Measurements from ENCODE around the gene SAMD7. TPM values are rescaled to one million over a fixed set of nuclear protein-coding genes. Genes with fewer than 3 reads are reported as not detected.
A peak's percentile ranks its signal among the peaks of the same experiment; 100 is the strongest.

SAMD7 gene
- total RNA-seq, 1 experiment from 2014 or later = not detected

- no peak for DNase-seq (ENCODE audit: low read depth)
These were observed 3.4 kb upstream of the SAMD7 start for GRCh38 chr3:169907944-169908343.

DNA sequence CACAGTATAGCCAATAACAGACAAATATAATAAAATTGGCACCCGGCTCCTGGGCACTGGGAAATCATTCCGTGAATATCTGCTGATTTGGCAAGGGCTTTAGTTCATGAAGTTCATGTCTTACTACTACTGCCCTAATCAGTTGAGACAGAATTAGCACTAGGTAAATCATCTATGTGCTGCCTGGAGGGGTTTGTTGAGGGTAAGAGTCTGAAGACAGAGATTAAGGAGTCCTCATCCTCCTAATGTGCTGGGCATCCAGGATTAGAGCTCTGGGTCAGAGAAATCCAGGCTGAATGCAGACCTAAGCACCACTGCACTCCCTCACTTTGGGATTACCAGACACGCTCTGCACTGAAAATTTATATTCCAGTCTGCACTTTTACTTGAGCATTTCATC, 2.0 kb downstream of the SAMD7 start:
- no peak for DNase-seq (ENCODE audit: low read depth)

DNA sequence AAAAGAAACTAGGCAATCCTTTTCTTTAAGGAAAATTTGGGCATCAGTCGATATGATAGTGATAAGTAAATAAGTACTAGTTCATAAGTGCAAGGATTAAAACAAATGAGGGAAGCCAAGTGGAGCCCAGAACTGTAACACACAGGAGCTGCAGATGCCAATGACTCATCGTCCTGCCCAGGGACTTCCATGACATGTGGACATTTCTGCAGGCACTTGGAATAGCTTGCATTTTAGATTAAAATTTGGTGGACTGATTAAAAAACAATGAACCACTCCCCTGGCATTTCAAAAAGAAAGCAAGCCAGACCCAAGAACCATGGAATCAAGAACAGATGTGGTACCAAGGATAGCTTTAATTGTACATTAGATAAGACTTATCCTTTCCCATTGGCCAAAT, 2.9 kb downstream of the SAMD7 start:
- peak; percentile 64 for DNase-seq (ENCODE audit: low read depth)

DNA sequence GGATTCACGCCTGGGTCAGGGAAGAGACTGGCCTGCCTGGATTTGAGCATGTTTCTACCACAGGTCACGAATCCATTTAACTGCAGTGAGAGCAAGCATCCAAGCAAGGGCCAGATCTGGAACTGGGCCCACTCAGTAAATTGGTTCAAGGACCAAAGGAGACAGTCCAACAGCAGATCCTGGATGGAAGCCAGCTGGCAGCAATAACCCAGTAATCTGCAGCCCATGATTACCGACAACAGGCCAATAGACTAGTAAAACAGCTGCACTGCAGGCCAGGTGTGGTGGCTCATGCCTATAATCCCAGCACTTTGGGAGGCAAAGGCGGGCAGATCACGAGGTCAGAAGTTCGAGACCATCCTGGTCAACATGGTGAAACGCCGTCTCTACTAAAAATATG, 11.8 kb downstream of the SAMD7 start:
- peak; percentile 53 for DNase-seq (ENCODE audit: low read depth)

- no peak for DNase-seq (ENCODE audit: low read depth)
These were observed 12.5 kb downstream of the SAMD7 start for GRCh38 chr3:169923831-169924230.

DNA sequence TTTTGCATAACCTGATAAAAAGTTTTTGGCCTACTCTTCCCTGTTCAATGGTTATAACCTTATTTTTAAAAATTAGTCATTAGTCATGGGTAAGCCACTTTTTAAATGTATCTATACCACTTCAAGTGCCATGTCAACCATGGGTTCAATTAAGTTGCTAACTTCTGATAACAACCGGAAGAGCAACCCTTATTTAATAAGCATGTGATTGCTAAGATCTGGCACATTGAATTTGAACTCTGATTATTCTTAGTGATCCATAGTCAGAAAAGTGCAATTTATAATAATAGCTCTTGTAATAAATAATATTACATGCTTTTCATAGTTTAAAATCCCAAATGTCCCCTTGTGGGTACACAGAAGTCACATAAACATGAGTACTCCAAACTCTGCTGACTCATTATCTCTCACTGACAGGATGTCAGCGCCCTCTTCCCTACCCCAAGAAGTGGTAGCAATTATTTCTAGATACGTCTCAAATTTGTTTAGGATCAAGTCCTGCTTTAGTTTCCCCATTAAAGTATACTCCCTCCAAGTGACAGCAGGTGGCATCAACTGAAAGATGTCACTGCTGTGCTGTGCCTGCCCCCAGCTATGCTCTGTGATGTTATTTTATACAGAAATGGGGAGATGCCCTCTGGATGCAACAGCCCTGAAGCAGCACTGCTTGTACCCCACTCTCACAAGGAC, 18.6 kb downstream of the SAMD7 start:
- DNase-seq (ENCODE audit: low read depth) = no peak

DNA sequence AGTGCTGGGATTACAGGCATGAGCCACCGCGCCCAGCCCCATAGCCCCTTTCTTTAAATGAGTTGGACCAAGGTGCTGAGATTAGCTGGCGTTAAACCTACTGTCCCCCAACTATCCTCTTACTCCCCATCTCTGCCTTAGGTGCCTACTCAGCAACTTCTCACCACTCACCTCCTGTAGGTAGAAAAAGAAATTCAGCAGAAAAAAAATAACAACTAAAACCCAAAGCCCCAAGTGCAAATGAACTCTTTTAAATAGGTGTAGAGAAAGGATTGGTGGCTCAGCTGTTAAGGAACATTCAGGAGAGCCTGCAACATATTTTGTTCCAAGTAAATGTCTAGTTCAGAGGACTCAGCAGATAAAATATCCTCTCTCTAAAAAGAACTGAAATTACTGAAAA, 19.5 kb downstream of the SAMD7 start:
- DNase-seq (ENCODE audit: low read depth) = no peak

GRCh38 chr3:169931747-169932520, 20.6 kb downstream of the SAMD7 start:
- no peak for DNase-seq (ENCODE audit: low read depth)

DNA sequence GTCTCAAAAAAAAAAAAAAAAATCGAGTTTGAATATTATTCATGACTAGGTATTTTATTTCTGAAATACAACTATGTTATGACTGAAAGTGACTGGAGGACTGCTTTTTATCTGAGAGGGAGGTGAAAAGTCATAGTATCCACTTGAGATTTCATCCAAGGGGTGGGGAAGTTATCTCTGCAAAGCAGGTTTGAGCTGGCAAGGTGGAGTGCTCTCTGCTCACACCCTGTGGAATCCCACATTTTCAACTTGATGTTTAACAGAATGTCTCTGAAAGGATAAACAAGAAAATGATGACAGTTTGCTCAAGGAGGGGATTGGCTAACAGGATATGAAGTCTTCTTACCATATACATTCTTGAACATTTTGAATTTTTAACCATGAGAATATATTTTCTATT, 27.9 kb downstream of the SAMD7 start:
- DNase-seq (ENCODE audit: low read depth) = no peak

DNA sequence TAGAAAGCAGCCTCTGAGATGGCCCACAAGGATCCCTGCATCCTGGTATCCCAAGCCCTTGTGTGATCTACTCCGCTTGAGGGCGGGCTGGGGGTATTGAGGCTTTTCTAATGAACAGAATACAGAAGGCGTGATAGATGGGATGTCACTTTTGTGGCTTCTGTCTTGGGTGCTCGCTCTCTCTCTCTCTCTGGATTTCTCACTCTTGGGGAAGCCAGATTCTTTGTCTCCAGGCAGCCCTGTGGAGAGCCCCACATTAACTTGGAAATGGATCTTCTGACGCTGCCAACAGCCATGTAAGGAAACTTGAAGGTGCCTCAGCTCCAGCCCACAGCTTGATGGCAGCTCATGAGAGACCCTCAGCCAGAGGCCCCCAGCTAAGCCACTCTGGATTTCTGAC, 28.4 kb downstream of the SAMD7 start:
- DNase-seq (ENCODE audit: low read depth) = no peak

DNA sequence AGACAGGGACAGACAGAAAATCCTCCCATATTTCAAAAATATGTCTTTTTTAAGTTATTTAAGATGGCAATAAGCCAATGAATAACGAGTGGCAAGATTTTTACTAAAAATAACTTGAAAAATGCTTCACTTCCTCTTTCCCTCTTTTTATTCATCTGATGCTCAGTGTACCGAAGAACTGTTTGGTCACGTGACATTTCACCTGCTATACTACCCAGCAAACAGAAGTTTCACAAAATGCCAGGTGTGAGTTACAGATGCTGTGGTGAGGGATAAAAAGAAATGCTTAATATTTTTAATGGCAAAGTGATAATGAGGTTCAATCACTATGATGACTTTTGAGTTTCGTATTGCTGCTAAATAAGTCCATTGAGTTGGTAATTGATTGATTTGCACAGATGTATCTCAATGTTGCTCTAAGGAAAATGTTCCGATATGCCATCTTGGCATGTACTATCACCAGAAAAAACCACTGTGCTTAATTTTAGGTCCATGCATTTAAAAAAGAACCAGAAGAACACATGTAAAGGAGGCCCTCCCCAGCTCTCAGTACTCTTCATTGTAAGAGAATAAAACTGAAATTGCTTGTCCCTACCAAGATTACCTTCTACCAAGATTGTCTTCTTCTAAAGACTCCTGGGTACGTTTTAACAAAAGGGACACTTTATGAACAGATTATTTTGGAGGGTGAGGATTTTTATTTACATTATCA, 29.3 kb downstream of the SAMD7 start:
- DNase-seq (ENCODE audit: low read depth) = no peak

DNA sequence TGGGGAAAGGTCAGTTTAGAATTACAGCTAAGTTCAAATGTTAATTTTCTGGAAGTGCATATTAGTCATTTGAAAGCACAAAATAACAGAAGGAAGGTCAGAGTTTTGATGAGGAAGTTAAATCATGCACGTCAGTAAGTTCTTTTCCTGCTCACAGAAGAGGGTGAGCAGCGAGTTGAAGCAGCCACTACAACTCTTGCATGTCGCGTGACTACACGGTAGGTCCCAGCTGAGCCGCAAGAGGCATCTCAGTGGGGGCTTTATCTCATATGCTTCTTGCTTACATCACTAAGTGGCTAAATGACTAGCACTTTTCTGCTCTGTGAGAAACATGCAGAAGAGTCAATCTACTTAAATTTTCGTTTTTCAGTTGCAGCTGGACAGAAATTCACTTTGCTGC, 33.9 kb downstream of the SAMD7 start:
- DNase-seq (ENCODE audit: low read depth) = peak; percentile 9

- DNase-seq (ENCODE audit: low read depth) = no peak
These were observed 35.0 kb downstream of the SAMD7 start for GRCh38 chr3:169946336-169946735.

DNA sequence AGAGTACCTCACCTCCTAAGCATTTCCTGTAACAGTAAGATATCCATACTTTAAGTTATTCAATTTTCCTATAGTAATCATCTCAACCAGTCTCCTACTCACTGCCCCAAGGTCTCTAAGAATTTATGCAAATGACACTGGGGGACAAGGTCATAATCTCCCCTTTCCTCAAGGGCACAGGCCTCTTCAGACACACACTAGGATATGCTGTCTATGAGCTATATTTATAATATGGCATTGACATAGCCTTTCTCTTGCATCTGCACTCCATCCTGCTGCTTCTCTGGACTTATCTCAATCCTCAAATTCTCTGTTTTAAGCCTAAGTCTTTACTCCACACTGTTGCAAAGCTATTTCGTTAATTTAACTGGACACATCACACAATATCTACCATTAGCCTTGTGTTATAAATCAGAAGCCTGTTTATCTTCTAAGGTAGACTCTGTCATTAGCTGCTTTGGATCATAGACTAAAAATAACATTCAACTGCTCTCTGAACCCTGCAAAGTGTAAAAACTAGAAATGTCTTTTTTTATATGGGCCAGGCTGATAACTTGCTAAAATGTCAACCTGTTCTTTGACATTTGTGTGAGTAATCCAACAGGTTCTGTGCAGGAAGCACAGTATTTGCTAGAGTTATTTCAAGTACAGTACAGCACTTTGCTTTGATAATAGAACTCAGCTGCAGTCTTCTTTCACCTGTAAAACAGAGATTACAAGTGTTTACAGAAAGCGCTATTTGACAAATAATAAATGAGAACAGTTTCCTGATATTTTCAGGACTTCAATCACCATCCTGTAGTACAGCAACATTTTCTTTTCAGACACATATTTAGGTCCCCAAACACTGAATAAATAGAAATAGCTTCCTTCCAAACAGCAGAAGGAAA, 37.4 kb downstream of the SAMD7 start:
- DNase-seq (ENCODE audit: low read depth) = no peak

DNA sequence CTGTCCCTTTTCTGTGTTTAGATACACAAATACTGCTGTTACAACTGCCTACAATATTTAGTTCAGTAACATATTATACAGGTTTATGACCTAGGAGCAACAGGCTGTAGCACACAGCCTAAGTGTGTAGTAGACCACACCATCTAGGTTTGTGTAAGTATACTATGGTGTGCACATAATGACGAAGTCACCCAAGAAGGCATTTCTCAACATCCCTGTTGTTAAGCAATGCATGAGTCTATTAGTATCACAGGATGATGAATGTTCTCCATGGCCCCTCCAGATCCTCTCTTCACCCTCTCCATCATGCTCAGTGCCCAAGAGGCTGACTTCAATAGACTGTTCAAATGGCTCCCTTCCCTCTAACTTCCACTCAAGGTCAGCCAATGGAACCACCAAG, 40.7 kb downstream of the SAMD7 start:
- DNase-seq (ENCODE audit: low read depth) = no peak

GRCh38 chr3:169953462-169954141, 42.2 kb downstream of the SAMD7 start:
- DNase-seq (ENCODE audit: low read depth) = peak; percentile 42

DNA sequence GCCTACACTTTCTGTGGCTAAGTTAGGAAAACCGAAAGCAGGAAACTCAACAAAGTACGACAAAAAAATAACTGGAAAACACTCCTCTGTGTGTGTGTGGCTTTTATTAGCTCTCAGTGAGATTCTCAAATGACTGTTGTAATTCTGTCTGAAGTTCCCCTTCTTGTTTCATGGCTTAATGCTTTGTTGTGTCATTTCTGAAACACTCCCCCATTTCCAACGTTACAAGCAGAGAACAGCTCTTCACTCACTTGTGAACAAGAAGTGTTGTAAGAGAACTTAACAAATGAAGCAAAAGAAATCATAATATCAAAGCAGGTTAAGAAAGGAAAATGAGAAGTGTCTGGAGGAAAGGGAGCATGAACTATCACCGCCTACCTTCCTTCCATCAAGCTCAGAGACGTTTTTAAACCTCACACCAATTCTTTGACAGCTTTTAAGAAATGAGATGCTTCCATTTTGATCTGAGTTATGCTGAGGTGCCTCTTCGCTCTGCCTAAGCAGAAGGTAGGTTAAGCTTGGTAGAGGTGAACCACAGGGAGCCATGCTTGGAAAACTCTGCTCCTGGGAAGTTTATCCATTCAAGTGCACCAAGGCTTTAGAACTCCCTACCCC, 42.9 kb downstream of the SAMD7 start:
- no peak for DNase-seq (ENCODE audit: low read depth)

GRCh38 chr3:169955406-169955805, 44.0 kb downstream of the SAMD7 start:
- no peak for DNase-seq (ENCODE audit: low read depth)

DNA sequence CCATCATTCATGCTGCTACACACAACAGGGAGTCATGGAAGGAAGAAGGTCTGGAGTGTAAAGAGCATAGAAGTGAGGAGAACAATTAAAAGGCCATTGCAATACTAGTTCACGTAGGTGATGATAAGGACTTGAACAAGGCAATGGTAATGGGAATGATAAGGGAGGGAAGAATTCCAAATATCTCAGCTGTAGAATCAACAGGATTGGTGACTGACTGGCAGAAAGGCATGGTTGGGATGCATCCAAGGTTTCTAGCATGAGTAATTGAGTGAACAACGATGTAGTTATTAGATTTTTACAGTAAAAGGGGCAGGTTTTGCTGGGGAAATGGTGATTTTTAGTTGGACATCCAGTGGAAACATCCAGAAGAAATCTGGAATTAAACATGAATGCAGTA, 52.8 kb downstream of the SAMD7 start:
- DNase-seq (ENCODE audit: low read depth) = peak; percentile 21

DNA sequence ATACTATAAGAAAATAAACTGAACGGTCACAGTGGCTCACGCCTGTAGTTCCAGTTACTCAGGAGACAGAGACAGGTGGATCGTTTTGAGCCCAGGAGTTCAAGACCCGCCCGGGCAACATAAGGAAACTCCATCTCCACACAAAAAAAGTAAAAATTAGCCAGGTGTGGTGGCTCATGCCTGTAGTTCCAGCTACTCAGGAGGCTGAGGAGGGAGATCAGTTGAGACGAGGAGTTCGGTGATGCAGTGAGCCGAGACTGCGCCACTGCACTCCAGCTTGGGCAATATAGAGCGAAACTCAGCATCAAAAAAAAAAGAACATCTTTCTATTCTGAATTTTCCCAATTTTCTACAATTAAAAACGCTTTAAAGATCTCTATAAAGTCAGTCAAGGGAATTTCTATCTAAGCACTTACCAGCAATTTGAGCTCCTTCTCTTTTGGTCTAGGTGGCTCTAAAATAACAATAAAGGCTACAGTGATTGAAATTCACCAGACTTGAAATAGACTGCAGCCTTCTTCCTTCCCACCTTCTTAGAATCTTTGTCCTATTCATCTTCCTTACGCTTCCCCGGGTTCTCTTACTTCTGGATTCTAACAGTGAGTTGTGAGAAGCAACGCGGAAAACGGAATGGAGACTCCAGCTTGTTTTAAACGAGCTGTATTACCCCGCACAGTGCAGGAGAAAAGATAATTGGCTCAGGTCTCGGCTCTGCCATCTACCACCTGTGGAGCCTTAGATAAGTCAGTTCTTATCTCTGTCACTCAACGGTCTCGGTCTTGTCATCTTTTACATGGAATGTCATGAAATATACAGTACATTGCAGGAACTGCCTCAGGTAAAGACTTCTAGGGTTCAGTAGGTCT, 54.4 kb downstream of the SAMD7 start:
- DNase-seq (ENCODE audit: low read depth) = peak; percentile 19
